GM21717 (cell line): ENCODE data around the gene PIP5KL1.

ENCODE experiments used
- ATAC-seq: cut with Tn5 transposase; IDR thresholded peaks from one replicate; pipeline ENCODE4 v1.9.1; 2021; ENCODE audit warnings: mild to moderate bottlenecking, moderate library complexity; ENCODE audit not compliant: unreplicated experiment

The PIP5KL1 gene, protein sequence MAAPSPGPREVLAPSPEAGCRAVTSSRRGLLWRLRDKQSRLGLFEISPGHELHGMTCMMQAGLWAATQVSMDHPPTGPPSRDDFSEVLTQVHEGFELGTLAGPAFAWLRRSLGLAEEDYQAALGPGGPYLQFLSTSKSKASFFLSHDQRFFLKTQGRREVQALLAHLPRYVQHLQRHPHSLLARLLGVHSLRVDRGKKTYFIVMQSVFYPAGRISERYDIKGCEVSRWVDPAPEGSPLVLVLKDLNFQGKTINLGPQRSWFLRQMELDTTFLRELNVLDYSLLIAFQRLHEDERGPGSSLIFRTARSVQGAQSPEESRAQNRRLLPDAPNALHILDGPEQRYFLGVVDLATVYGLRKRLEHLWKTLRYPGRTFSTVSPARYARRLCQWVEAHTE

DNA sequence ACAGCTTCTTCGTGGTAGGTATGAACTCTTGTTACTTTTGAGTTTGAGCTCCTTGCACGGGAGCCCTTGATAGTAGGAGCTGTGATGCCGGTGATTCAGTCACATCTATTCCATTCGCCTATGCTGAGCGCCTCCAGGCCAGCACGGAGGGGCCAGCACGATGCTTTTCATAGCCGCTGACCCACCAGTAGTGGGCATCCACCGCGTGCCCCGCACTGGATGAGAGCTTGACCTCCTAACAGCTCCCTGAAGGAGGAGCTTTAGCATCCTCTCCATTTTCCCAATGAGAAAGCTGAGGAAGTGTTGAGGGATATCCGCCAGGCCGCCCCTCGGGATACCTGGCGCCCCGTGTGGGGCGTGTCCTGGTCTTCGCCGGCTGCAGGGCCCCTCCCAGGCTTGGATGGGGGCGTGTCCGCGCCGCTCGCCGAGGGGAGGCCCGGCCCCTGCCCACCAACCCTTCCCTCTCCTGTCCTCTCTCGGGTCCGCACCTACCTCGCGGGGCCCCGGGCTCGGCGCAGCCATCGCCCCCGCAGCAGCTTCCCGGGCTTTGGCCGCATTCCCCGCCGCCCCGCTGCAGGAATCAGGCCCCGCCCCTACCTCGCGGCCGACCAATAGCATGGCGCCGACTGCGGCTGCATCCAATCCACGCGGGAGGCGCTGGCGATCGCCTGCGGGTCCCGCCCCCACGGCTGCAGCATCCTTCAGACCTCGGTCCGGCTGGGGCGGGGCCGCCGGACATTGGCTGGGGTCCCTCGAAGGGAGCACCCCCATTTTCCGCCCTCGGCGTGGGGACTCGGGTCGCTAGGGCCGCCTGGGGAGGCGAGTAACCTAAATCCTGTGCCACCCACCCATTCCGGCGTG lies at the start of gene PIP5KL1:
Gene PIP5KL1, minus strand, starts transcription at position 547 of the 861 bp plus-strand sequence. Its CDS starts 25 bp downstream, at position 522.
- ATAC-seq, result peak; percentile 67

- ATAC-seq, result peak; percentile 26
Measured at GRCh38 chr9:127980060-127980705, 49.6 kb upstream of the PIP5KL1 start.

DNA sequence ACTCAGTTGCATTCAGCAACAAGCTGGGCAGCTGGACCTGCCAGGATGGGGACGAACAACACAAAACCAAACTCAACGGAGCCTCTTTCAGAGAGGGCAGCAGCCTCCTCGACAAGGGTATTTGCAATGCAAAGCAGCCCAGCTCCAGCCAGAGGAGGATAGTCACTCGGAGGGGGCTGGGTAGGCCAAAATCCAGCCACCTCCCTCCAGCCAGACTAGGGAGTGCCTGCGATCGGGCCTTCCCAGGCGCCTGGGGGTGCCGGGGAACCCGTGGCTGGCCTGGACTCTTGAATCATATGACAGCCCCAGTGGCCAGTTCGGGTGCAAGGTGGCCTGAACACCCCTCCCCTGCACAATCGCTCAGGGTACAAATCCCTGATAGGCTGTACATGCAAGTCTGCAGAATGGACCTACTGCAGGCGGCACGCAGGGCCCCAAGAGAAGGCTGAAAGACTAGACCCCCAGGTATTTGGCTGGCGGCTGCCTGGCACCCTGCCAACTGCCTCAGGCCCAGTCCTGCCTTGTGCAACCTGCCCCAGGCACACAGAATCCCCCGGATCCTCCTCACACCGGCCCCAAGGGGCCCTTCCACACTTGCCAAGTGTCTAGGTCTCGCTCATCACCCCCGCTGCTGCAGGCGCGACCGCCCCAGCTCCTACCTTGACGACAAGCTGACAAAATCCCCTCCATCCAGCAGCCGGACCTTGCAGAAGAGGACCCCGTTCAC lies 48.9 kb upstream of the PIP5KL1 start:
- peak; percentile 23 for ATAC-seq

DNA sequence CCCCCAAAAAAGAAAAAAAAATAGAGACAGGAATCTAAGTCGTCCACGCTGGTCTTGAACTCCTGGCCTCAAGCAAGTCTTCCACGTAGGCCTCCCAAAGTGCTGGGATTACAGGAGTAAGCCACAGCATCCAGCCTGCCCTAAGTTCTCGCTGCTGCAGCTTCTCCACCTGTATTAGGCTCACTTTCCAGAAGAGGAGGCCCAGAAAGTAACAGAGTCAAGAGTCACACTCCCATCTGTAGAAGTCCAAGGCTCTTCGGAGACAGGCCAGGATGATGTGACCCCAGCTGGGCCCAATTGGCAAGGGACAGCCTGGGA lies 48.4 kb upstream of the PIP5KL1 start:
- no peak for ATAC-seq

GRCh38 chr9:127977884-127978647 lies 47.5 kb upstream of the PIP5KL1 start:
- no peak for ATAC-seq

GRCh38 chr9:127977009-127977883 lies 46.7 kb upstream of the PIP5KL1 start:
- no peak for ATAC-seq

DNA sequence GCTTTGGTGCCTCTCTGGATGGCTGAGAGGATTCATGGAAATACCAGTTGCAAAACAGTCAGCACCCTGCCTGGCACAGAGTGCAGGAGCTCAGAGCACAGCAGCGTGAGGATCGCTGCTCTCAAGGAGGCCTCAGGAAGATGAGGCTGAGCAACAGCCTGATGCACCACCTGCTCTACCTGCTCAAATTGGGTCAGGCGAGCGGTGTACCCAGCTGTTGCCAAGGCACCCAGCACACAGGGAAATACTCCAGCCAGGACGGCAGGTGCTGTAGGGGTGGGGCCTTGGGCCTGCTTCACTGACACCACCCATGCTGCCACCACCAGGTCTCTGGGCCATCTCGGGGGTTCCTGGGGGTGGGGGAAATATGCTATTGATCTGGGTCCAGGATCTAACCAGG lies 45.9 kb upstream of the PIP5KL1 start:
- ATAC-seq, result no peak

DNA sequence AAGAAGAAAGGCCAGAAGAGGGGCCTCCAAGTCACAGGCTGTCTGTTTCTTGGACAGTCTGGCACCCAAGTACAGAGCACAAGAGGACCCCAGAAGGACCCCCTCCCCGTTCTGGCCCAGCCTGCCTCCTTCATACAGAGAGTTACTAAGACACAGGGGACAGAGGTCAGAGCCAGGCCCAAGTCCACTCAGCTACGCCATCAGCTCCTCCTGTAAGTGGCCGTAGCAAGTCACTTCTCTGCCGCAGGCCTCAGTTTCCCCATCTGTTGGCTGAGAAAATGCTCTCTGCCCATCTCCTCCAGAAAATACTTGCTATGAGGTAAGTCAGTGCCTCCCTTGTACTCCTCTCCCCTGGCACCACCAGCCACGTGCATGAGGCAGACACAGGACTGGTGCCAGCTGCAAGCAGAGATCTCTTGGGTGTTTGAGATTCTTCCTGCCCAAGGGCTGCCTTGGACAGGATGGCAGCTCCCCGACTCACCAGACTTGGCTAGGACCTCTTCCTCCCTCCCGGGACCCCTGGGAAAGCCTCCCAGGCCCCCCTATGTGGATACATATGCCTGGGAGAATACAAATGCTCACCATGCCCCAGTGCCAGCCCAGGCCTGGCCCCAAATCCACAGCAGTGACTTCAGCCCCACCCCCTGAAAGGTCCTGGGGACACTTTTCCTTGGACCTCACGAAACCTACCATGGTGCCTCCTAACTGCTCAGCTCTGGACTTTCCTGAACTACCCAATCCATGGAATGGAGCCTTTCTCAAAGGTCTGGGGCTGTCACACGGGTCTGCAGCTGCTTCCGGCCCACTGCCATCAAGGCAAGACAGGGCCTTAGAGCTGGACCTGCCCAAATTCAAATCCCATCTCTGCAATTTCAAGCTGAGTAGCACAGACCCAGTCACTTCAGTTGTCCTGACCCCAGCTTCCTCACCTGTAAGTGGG lies 45.1 kb upstream of the PIP5KL1 start:
- ATAC-seq, result no peak

DNA sequence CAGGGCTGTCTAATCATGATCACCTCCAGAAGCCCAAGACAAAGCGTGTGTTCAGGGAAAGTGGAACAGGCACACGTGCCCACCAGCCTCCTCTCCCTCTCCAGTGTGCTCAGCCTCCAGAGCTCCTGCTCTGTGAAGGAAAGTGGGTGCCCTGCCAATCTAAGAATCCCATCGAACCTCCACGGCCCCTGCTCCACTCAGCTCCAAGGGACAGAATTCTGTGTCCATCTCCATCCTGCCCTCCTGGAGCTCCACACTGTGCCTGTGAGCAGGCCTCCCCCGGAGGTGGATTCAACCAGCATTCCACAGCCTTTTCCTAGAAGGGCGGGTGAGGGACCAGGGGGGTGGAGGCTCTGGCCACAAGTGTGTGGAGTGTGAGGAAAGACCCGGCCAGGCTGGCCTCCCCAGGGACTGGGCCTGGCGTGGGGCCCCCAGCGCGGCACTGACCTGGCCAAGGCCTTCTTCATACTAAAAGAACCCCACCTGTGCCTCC lies 44.2 kb upstream of the PIP5KL1 start:
- ATAC-seq, result no peak

GRCh38 chr9:127974001-127974768 lies 43.6 kb upstream of the PIP5KL1 start:
- no peak for ATAC-seq

DNA sequence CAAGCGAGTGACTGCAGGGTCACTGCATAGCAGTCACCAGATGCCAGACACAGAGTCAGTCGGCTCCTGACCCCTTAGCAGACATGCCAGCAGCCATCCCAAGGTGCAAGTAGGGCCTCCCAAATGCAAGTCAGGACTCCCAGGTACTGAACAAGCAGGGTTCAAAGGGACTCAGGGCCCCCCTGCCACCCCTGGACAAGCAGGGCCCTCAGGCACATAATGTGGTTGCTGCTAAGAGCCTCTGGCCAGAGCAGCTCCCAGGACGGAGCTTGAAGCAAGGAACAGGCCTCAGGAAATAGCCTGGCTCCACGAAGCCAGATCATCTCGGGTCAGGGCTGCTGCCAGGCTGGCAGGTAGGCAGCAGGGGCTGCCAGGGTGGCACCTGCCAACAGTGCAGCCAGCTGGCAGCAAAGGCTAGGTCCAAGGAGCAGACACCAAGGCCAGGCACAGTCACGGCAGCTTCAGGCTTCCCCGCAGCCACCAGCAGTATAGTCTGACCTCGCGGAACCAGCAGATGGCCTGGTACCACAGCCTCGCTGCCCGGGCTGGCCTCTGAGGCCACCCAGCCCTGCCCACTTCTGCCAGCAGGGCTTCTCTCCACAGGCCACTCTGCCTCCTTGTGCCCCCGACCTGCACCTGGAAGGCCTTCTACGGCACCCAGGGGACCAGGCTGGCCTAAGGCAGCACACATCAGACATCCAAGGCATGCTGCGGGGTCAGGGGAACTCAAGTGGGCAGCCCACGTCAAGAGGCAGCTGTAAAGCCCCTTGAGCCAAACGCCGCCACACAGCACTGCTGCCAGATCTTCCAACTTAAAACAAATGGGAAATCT lies 42.8 kb upstream of the PIP5KL1 start:
- no peak for ATAC-seq

GRCh38 chr9:127972236-127972871 lies 41.8 kb upstream of the PIP5KL1 start:
- no peak for ATAC-seq

DNA sequence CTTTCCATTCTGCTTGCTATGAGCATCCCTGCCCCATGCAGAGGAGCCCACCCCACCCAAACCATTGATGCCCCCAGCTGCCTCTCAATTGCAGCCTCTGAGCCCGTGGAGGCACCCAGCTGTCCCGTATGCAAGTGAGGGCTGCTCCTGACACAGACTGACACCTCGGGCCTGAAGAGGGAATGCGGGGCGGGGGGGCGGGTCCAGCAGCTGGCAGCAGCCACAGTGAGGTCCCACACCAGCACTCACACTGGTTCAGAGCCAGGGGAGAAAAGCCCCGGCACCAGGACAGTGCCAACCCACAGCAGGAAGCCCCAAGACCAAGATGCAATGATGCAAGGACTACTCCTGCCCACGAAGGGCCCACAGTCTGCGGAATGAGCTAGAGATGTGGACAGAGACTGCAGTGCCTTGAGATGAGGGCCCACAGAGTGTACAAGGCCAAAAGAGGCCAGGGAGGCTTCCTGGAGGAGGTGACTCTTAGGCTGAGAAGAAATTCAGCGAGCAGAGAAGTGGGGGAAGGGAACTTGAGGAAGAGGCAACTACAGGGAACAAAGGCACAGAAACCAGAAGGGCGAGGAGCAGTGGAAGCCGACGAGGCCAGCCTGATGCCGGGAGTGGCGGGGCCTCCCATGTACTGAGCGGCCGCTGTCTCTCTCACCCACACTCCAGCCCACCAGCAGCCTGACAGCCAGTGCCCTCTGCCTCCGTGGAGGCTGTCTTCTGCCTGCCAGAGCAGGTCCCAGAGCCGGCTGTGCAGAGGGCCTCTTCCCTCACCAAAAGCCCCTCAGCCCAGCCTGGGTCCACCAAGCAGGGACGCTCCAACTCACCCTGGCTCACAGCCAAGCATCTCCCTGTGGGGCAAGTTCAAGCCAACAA lies 41.0 kb upstream of the PIP5KL1 start:
- ATAC-seq, result no peak

GRCh38 chr9:127970401-127971313 lies 40.1 kb upstream of the PIP5KL1 start:
- peak; percentile 61 for ATAC-seq
